OCI-LY7 (cell line): Measurements from ENCODE around the gene EML2. TPM values are rescaled to one million over a fixed set of nuclear protein-coding genes. Genes with fewer than 3 reads are reported as not detected.

Experiments used
- BruUV-seq: library from RNA; stranded (reverse); fragments of 400-500 nt; replicated peaks from 2 replicates; lab custom pipeline; 2021; lab: Mats Ljungman, UMichigan
- CTCF ChIA-PET: fragments of 300-600 bp; sonication (Branson Sonifier 250); formaldehyde crosslinking; loops from one replicate; lab custom pipeline; 2022; ENCODE audit warnings: antibody characterized with exemption; ENCODE audit not compliant: unreplicated experiment; lab: Charles Lee
- POLR2A ChIA-PET: fragments of 300-600 bp; sonication (Branson Sonifier 250); formaldehyde crosslinking; loops from one replicate; lab custom pipeline; 2022; ENCODE audit warnings: antibody characterized with exemption; lab: Charles Lee
- DNase-seq: peaks from one replicate; pipeline ENCODE4 v3.0.0-alpha.2; 2015; ENCODE audit warnings: low spot score
- H2AFZ ChIP-seq: fragments of 200-600 bp; sonication (generic), shearing (Covaris generic); 2 replicates; pipeline ENCODE4 v1.6.1; 2014; ENCODE audit warnings: mild to moderate bottlenecking, antibody characterized with exemption, low read length, moderate library complexity
- H3K27ac ChIP-seq: fragments of 200-600 bp; sonication (generic); 2 replicates; pipeline ENCODE4 v1.5.1; 2014; ENCODE audit warnings: mixed run types, low read depth, mild to moderate bottlenecking, moderate library complexity, low read length, inconsistent platforms; ENCODE audit not compliant: poor library complexity, severe bottlenecking
- H3K36me3 ChIP-seq: fragments of 200-600 bp; sonication (generic); 2 replicates; pipeline ENCODE4 v1.6.1; 2014; ENCODE audit warnings: mild to moderate bottlenecking, antibody characterized with exemption, low read length, moderate library complexity, mixed read lengths; ENCODE audit not compliant: insufficient read depth
- H3K4me1 ChIP-seq: fragments of 200-600 bp; sonication (generic); 2 replicates; pipeline ENCODE4 v1.5.1; 2014; ENCODE audit warnings: mild to moderate bottlenecking, low read length; ENCODE audit not compliant: insufficient read depth, poor library complexity, severe bottlenecking
- H3K4me2 ChIP-seq: fragments of 200-600 bp; sonication (generic); 2 replicates; pipeline ENCODE4 v1.6.1; 2014; ENCODE audit warnings: mild to moderate bottlenecking, low read length
- H3K4me3 ChIP-seq: fragments of 200-600 bp; sonication (generic); 2 replicates; pipeline ENCODE4 v1.5.1; 2014; ENCODE audit warnings: mild to moderate bottlenecking, low read depth, low read length; ENCODE audit not compliant: poor library complexity, severe bottlenecking
- H3K79me2 ChIP-seq: fragments of 200-600 bp; sonication (generic); 2 replicates; pipeline ENCODE4 v1.6.1; 2016; ENCODE audit warnings: low read depth, mild to moderate bottlenecking, low read length, moderate library complexity, mixed read lengths; ENCODE audit not compliant: insufficient read depth
- H3K9me2 ChIP-seq: fragments of 200-600 bp; sonication (generic); 2 replicates; pipeline ENCODE4 v1.6.1; 2016; ENCODE audit warnings: mild to moderate bottlenecking, low read length, mixed read lengths; ENCODE audit not compliant: insufficient read depth
- H3K9me3 ChIP-seq: fragments of 200-600 bp; sonication (generic); 2 replicates; pipeline ENCODE4 v1.6.1; 2014; ENCODE audit warnings: mild to moderate bottlenecking, mixed run types, low read length, mixed read lengths
- H4K20me1 ChIP-seq: fragments of 200-600 bp; sonication (generic); 2 replicates; pipeline ENCODE4 v1.6.1; 2014; ENCODE audit warnings: mild to moderate bottlenecking, antibody characterized with exemption, low read length, moderate library complexity, mixed read lengths; ENCODE audit not compliant: insufficient read depth
- CTCF ChIP-seq: fragments of 200-600 bp; sonication (generic); conservative IDR thresholded peaks from 2 replicates; pipeline ENCODE4 v1.5.1; 2014; ENCODE audit warnings: mild to moderate bottlenecking, antibody characterized with exemption, low read length, moderate library complexity, mixed read lengths
- EZH2phosphoT487 ChIP-seq: fragments of 200-600 bp; sonication (generic); IDR thresholded peaks from 2 replicates; pipeline ENCODE4 v1.6.1; 2018; ENCODE audit warnings: low read depth, borderline replicate concordance, mild to moderate bottlenecking, mixed run types, antibody characterized with exemption, low read length, moderate library complexity, mixed read lengths
- intact Hi-C: fragments of 100-400 bp; cut with micrococcal nuclease; formaldehyde crosslinking; loops from one replicate; pipeline ENCODE4 v1.10.0; 2022; ENCODE audit not compliant: unreplicated experiment
- total RNA-seq, 2 experiments: library from RNA; depleted of rRNA in 1 of 2; stranded (reverse); fragments of >200 nt in 1 of 2; shearing (Covaris generic) in 1 of 2; gene quantifications; 2 replicates each; pipeline ENCODE4 v1.2.3, GENCODE V29; 2014 to 2022

EML2 gene
- total RNA-seq, 2 experiments from 2014 or later = 26.1 to 47.5 TPM

- peaks cover 17% of the 10 kb centered on the region for H3K36me3 ChIP-seq
- CTCF ChIA-PET = no interaction called here
- no TSS peak for BruUV-seq
Observed at GRCh38 chr19:45623984-45624383, 15.2 kb downstream of the EML2 start.

DNA sequence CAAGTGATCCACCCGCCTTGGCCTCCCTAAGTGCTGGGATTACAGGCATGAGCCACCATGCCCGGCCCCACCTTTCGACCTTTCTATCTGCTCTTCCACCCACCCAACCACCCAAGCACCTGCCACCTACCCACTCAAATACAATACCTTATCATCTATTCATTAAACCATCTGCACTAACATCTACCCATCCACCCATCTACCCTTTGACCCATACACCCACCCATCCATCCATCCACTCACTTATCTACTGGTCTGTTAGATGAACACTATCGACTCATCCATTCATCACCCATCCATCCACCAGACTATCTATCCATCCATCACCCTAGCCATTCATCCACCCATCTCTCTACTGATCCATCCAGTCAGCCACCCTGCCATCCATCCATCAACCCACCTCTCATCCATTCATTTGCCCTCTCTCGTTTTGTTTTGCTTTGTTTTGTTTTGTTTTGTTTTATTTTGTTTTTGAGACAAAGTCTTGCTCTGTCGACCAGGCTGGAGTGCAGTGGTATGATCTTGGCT is 17.2 kb downstream of the EML2 start:
- peaks cover 22% of the 10 kb centered on the region for H3K36me3 ChIP-seq

More at GRCh38 chr19:45623984-45624383, 15.2 kb downstream of the EML2 start:
- intact Hi-C loops = no loop called here
- Histone ChIP-seq H3K27ac (no peak overlapping the region), H3K4me3 (no peak overlapping the region), H3K4me2 (no peak overlapping the region), H3K9me2 (no peaks in the 10 kb centered on the region), H2AFZ (no peak overlapping the region), H4K20me1 (no peaks in the 10 kb centered on the region), H3K4me1 (no peaks in the 10 kb centered on the region), H3K9me3 (no peaks in the 10 kb centered on the region), H3K79me2 (no peaks in the 10 kb centered on the region)
- POLR2A ChIA-PET = no interaction called here
- DNase-seq = no peak
- TF ChIP-seq EZH2phosphoT487 = no peak
- no peak for TF ChIP-seq CTCF

More for the DNA sequence above, 17.2 kb downstream of the EML2 start:
- intact Hi-C loops = no loop called here
- Histone ChIP-seq H2AFZ (no peak overlapping the region), H3K9me2 (no peaks in the 10 kb centered on the region), H4K20me1 (no peaks in the 10 kb centered on the region), H3K4me1 (no peaks in the 10 kb centered on the region), H3K9me3 (no peaks in the 10 kb centered on the region), H3K27ac (no peak overlapping the region), H3K79me2 (no peaks in the 10 kb centered on the region), H3K4me3 (no peak overlapping the region), H3K4me2 (no peak overlapping the region)
- BruUV-seq = no TSS peak
- ChIA-PET CTCF (no interaction called here), POLR2A (no interaction called here)
- TF ChIP-seq CTCF (no peak), EZH2phosphoT487 (no peak)
- no peak for DNase-seq
